NOMO-1 treated with DMSO at 0.1 percent for 48 hours (cell line): ENCODE results near the gene HIPK1.
A peak's percentile ranks its signal among the peaks of the same experiment; 100 is the strongest.
"Not testable (repeated sequence)": the region's sequence is repeated elsewhere in the genome, so short reads cannot be mapped to it uniquely, and the experiment has no call there.

Source experiments
- DNase-seq: peaks from one replicate; lab custom pipeline; 2025; ENCODE audit not compliant: unreplicated experiment; lab: John Stamatoyannopoulos, UW

The HIPK1 gene

DNA sequence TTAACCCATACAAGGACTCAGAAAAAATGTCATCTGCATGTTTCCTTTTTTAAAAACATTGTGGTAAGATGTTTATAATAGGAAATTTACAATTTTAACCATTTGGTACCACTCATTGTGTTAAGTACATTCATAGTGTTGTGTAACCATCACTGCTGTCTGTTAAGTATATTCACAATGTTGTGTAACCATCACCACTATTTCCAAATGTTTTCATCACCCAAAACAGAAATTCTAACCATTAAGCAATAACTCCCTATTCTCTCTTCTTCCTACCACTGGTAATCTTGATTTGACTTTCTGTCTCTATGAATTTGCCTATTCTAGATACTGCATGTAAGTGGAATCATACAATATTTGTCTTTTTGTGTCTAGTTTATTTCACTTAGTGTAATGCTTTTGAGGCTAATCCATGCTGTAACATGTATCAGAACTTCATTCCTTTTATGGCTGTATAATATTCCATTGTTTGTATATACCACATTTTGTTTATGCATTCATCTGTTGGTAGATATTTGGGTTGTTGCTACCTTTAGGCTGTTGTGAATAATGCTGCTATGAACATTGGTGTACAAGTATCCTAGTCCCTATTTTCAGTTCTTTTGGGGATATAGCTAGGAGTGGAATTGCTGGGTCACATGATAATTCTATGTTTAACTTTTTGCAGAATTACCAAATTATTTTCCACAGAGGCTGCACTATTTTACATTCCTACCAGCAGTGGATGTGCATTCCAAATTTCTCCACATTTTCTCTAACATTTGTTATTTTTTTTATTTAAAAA is 14.1 kb downstream of the HIPK1 start:
- DNase-seq = peak; percentile 85

- DNase-seq = no peak
Observed at GRCh38 chr1:113945329-113945728, 16.2 kb downstream of the HIPK1 start.

DNA sequence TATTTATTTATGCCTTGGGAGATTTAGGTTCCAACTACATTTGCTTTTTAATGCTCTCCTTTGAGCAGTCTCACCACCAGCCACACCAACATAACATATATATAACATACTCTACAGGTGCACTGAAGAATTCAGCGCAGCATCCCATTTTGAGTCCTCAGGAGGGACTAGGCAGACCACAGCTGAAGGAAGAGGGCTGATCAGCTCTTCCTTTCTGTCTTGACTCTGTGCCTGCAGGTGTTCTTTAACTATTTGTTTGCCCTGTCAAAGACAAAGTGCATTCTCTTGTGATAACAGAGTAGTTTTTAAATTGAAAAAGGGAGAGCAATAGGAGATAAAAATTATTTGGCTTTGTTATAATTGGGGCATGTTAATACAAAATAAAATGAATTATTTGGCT is 17.0 kb downstream of the HIPK1 start:
- DNase-seq = no peak

DNA sequence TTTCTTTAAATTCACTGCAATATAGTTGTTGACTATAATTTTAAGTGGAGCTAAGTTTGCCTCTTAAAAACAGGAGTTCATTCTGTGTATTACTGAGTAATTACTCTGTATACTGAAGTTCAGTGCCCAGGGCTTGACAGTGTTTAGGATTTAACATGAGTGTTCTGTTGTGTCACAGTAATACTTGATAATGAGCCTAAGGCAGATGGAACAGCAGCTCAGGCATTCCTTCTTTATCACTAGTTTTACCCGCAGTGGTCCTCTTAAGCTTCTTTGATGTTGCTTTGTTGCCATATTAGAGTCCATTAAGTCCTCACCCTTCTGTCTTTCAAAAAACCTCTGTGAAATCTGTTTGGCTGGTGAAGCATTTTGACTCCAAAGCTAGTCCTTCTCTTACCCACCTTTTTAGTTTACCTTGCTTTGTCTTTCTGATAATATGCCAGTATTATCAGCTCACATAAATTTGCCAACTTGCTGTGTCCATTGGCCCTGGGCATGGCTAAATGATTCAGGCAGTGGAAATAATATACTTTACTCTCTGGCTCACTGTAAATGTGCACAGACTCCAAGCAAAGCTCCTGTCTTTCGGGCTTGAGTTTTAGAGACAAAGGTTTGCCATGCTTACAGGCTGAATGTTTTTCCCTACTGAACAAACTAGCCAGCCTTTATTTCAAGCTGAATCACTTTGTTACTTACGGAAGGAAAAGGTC is 17.7 kb downstream of the HIPK1 start:
- no peak for DNase-seq

- no peak for DNase-seq
Observed at GRCh38 chr1:113947388-113948107, 18.4 kb downstream of the HIPK1 start.

GRCh38 chr1:113948151-113948550 is 19.0 kb downstream of the HIPK1 start:
- DNase-seq = not testable (repeated sequence)

DNA sequence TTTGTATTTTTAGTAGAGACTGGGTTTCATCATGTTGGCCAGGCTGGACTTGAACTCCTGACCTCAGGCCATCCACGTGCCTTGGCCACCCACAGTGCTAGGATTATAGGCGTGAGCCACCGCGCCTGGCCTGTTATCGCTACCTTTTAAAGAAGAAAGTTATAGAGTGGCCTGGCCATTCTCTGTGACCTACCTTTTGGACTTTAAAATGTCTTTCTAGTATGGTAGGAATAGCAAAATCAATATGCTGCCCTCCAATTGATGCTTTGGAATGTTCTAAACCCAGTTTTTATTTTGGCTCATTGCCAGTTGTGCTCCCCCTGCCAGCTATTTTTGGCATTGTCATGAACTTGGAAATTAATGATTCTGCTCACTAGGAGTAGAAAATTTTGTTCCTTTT is 19.9 kb downstream of the HIPK1 start:
- no peak for DNase-seq

DNA sequence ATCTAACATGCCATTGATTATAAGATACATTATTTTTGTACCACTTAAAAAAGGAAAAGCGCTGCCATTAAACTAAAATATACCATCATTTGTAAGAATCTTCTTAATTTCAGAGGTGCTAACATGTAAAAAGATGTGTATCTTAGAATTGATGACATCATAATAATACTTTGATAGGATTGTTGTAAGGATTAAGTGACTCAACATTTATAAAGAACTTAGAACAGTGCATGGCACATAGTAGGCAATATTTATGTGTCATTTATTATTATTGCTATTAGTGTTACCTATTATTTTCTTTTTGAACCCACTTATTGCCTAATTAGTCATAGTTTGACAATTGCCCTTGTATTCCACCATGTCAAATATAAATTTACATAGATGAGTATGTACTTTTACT is 21.8 kb downstream of the HIPK1 start:
- DNase-seq = no peak

GRCh38 chr1:113951719-113952118 is 22.6 kb downstream of the HIPK1 start:
- DNase-seq = no peak

- DNase-seq = no peak
Observed at GRCh38 chr1:113957984-113958383, 28.9 kb downstream of the HIPK1 start.

DNA sequence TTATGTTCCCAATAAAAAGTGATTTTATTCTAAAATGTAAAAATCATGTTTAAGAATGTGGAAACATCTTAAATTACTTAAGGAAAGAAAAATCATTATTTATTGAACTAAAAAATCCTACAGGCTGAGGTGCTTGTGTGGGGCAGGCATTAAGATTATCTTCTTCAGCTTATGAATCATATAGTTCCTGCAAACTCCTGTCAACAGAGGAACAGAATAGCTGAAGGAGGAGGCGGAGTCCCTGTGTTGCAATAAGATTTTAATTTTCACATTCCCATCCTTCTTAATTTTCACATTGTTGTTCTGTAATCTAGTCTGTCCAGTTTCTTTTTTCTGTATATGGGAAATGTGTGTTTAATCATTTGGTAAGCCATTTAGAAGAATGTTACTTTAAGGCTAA is 29.6 kb downstream of the HIPK1 start:
- no peak for DNase-seq

- DNase-seq = no peak
Observed at GRCh38 chr1:113963281-113963906, 34.3 kb downstream of the HIPK1 start.

GRCh38 chr1:113965703-113966412 is 36.7 kb downstream of the HIPK1 start:
- DNase-seq = no peak

DNA sequence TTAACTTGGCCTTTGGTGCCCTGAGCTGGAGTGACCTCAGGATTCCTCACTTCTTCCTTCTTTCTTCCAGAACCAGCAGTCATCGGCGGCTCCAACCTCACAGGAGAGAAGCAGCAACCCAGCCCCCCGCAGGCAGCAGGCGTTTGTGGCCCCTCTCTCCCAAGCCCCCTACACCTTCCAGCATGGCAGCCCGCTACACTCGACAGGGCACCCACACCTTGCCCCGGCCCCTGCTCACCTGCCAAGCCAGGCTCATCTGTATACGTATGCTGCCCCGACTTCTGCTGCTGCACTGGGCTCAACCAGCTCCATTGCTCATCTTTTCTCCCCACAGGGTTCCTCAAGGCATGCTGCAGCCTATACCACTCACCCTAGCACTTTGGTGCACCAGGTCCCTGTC is 43.8 kb downstream of the HIPK1 start:
- DNase-seq = no peak

GRCh38 chr1:113975211-113975895 is 46.2 kb downstream of the HIPK1 start:
- peak; percentile 92 for DNase-seq

GRCh38 chr1:113976609-113977278 is 47.6 kb downstream of the HIPK1 start:
- peak; percentile 36 for DNase-seq

- peak; percentile 48 for DNase-seq
Observed at GRCh38 chr1:113977906-113978305, 48.8 kb downstream of the HIPK1 start.

DNA sequence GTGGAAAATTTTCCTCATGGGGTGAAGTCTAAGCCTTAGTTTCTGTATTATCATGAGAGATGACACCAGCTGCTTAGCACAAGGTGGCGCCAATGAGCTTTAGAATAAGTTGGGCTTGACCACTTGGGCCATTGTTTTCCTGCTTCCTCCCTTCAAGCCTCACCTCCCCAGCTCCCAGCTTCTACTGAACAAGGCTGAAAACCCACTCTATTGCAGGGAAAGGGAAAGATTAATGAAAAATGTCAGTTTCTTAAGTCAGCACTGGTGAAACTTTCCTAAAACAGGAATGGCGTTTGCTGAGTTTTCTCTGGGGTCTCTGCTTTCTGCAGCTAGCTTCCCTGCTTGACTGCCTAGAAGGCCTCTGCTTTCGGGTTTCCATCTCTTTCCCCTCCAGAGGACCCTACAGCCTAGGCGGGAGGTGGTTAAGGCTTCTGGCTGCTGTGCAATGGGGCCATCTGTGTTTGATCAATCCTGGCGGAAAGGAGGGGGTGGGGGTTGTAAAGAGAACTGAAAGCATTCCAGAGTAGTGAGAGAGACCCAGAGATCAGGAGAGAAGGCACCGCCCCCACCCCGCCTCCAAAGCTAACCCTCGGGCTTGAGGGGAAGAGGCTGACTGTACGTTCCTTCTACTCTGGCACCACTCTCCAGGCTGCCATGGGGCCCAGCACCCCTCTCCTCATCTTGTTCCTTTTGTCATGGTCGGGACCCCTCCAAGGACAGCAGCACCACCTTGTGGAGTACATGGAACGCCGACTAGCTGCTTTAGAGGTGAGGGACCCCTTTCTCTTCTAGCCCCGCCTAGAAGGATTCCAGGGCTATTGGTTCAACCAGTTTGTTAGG is 50.0 kb downstream of the HIPK1 start, which contains the start of gene OLFML3:
OLFML3 (plus strand) TSS at position 612 of the 840 bp plus-strand sequence; CDS start at position 655, 43 bp downstream.
- DNase-seq = peak; percentile 82

GRCh38 chr1:113980110-113980509 is 51.0 kb downstream of the HIPK1 start:
- DNase-seq = no peak
